GM19238 (cell line): Measurements from ENCODE around the gene PCDHB11.
"Not testable (repeated sequence)": the region's sequence is repeated elsewhere in the genome, so short reads cannot be mapped to it uniquely, and the experiment has no call there.

Experiments used
- DNase-seq: peaks from one replicate; pipeline ENCODE4 v3.0.0; 2011; ENCODE audit warnings: low spot score; ENCODE audit not compliant: insufficient read length

PCDHB11 gene

DNA sequence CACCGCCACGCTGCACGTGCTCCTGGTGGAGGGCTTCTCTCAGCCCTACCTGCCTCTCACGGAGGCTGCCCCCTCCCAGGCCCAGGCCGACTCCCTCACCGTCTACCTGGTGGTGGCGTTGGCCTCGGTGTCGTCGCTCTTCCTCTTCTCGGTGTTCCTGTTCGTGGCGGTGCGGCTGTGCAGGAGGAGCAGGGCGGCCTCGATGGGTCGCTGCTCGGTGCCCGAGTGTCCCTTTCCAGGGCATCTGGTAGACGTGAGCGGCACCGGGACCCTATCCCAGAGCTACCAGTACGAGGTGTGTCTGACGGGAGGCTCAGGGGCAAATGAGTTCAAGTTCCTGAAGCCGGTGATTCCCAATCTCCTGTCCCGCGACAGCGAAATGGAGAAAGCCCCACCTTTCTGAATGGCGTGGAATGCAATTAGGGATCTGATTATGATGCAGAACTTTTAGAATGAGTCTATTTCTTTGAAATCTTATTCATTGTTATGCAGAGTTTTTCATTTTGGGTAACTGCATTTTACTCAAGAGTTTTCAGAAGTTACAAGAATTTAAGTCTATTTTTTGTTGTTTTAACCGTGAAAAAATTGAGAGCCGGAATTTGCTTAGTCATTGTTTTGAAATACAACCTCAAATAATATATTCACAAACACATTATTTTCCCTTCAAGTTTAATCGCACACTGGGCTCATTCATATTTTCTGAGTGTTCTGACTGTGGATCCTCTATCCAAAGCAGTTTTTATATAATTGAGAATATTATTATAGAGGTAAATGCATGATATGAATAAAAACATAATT is 37.3 kb downstream of the PCDHB11 start:
- DNase-seq, result no peak

DNA sequence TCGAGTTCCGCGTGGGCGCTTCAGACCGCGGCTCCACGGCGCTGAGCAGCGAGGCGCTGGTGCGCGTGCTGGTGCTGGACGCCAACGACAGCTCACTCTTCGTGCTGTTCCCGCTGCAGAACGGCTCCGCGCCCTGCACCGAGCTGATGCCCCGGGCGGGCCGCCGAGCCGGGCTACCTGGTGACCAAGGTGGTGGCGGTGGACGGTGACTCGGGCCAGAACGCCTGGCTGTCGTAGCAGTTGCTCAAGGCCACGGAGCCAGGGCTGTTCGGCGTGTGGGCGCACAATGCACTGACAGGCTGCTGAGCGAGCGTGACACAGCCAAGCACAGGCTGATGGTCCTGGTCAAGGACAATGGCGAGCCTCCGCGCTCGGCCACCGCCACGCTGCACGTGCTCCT is 42.1 kb downstream of the PCDHB11 start:
- no peak for DNase-seq

DNA sequence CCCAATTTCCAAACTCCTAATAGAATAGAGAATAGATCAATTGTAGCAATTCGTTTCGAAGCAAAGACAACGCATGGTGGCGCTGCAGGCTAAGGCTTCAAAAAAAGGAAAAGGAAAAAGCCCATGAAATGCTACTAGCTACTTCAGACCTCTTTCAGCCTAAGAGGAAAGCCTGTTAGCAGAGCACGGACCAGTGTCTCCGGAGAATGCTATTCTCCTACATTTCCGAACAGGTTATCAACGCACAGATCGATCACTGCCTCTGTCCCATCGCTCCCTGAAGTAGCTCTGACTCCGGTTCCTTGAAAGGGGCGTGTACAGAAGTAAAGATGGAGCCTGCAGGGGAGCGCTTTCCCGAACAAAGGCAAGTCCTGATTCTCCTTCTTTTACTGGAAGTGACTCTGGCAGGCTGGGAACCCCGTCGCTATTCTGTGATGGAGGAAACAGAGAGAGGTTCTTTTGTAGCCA is 45.9 kb downstream of the PCDHB11 start, which contains the start of gene PCDHB15:
Gene PCDHB15, plus strand, starts transcription at position 146 of the 468 bp plus-strand sequence. Its CDS starts 184 bp downstream, at position 330.
- no peak for DNase-seq

DNA sequence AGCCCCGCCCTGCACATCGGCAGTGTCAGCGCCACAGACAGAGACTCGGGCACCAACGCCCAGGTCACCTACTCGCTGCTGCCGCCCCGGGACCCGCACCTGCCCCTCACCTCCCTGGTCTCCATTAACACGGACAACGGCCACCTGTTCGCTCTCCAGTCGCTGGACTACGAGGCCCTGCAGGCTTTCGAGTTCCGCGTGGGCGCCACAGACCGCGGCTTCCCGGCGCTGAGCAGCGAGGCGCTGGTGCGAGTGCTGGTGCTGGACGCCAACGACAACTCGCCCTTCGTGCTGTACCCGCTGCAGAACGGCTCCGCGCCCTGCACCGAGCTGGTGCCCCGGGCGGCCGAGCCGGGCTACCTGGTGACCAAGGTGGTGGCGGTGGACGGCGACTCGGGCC is 47.5 kb downstream of the PCDHB11 start:
- not testable (repeated sequence) for DNase-seq

DNA sequence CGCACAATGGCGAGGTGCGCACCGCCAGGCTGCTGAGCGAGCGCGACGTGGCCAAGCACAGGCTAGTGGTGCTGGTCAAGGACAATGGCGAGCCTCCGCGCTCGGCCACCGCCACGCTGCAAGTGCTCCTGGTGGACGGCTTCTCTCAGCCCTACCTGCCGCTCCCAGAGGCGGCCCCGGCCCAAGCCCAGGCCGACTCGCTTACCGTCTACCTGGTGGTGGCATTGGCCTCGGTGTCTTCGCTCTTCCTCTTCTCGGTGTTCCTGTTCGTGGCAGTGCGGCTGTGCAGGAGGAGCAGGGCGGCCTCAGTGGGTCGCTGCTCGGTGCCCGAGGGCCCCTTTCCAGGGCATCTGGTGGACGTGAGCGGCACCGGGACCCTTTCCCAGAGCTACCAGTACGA is 48.0 kb downstream of the PCDHB11 start:
- not testable (repeated sequence) for DNase-seq

DNA sequence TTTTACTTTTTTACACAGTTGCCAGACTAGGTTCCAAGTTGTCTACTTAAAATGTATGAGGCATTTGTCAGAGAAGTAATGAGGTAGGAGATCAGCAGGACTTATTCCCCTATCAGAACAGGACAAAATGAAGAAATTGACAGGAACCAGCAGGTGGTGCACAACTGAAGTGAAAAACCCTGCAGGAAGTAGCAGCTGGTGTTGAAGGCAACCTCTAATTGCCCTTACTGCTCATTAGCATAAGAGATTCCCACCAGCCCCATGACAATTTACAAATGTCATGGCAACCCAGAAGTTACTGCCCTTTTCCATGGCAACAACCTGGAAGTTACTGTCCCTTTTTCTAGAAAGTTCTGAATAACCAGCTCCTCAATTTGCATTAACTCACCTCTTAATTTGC is 51.1 kb downstream of the PCDHB11 start:
- DNase-seq, result no peak
